Suprapubic skin (tissue), 4 donors: Measurements from ENCODE around the gene RBM45.

Experiments used
- EP300 ChIP-seq: sonication (generic); formaldehyde crosslinking; IDR thresholded peaks from one replicate; pipeline ENCODE4 v1.6.1; 2017; ENCODE audit warnings: antibody characterized with exemption
- POLR2A ChIP-seq, 2 donors: fragments of 450-650 bp; IDR thresholded peaks; one replicate each; pipeline ENCODE4 v1.6.1; 2017; ENCODE audit warnings: antibody characterized with exemption in 2 of 2, mild to moderate bottlenecking in 2 of 2, moderate library complexity in 2 of 2
- POLR2AphosphoS5 ChIP-seq, 3 donors: sonication (generic); formaldehyde crosslinking; IDR thresholded peaks; one replicate each; pipeline ENCODE4 v1.6.1; 2017; ENCODE audit warnings: antibody characterized with exemption in 3 of 3
- TF ChIP-seq, protein P1 (sequence below), 2 donors: fragments of 200-600 bp in 1 of 2; fragments of 450-650 bp in 1 of 2; sonication (generic) in 1 of 2; IDR thresholded peaks; one replicate each; pipeline ENCODE4 v1.5.1; 2016 to 2019; ENCODE audit warnings: antibody characterized with exemption in 2 of 2, mild to moderate bottlenecking in 1 of 2, moderate library complexity in 1 of 2

DNA sequence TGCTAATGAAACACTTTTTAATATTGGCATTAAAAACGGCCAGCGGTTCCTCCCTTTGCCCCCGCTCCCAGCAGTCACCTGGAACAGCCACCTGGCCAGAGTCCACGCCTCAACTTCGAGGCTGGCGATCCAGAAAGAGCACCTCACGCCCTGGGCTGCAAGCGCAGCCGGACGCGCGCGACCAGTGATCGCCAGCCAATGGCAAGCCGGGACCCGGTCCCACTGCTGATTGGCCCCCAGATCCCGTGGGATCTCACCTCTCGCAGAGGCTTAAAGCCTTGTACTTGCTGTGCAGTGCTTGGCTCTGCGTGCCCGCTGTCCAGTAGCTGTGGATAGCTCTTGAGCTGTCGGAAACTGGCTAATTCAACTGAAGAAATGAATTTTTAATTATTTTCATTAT is 4.1 kb upstream of the RBM45 start:
- TF ChIP-seq, protein P1, sequence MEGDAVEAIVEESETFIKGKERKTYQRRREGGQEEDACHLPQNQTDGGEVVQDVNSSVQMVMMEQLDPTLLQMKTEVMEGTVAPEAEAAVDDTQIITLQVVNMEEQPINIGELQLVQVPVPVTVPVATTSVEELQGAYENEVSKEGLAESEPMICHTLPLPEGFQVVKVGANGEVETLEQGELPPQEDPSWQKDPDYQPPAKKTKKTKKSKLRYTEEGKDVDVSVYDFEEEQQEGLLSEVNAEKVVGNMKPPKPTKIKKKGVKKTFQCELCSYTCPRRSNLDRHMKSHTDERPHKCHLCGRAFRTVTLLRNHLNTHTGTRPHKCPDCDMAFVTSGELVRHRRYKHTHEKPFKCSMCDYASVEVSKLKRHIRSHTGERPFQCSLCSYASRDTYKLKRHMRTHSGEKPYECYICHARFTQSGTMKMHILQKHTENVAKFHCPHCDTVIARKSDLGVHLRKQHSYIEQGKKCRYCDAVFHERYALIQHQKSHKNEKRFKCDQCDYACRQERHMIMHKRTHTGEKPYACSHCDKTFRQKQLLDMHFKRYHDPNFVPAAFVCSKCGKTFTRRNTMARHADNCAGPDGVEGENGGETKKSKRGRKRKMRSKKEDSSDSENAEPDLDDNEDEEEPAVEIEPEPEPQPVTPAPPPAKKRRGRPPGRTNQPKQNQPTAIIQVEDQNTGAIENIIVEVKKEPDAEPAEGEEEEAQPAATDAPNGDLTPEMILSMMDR (IDR thresholded peaks at IDR 0.05): no peak
- TF ChIP-seq POLR2AphosphoS5 (IDR thresholded peaks at IDR 0.05) (no peak), POLR2A (IDR thresholded peaks at IDR 0.05) (no peak), EP300 (no peak)
